A204.1 (cell line): ENCODE measurements around the gene TBL2.
"Not testable (repeated sequence)": the region's sequence is repeated elsewhere in the genome, so short reads cannot be mapped to it uniquely, and the experiment has no call there.

Experiments
- FAIRE-seq: peaks from 2 replicates; lab custom pipeline; 2012; peaks lifted over from hg19 to GRCh38; lab: Jason Lieb, UNC

Gene TBL2

GRCh38 chr7:73533742-73534141 lies 44.6 kb downstream of the TBL2 start:
- FAIRE-seq, result no peak

- no peak for FAIRE-seq
Measured at GRCh38 chr7:73532224-73532623, 46.2 kb downstream of the TBL2 start.

DNA sequence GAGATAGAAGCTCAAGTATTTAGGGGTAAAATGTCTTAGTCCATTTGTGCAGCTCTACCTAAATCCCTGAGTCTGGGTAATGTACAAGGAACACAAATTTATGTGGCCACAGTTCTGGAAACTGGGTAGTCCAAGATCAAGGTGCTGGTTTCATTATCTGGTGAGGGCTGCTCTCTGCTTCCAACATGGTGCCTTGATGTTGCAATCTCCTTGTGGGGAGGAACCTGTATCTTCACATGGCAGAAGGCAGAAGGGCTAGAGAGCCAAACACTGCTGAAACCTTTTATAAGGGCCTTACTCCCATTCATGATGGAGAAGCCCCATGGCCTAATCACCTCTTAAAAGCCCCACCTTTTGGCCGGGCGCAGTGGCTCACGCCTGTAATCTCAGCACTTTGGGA lies 47.6 kb downstream of the TBL2 start:
- FAIRE-seq, result no peak

GRCh38 chr7:73526896-73527821 lies 51.2 kb downstream of the TBL2 start:
- FAIRE-seq, result no peak

DNA sequence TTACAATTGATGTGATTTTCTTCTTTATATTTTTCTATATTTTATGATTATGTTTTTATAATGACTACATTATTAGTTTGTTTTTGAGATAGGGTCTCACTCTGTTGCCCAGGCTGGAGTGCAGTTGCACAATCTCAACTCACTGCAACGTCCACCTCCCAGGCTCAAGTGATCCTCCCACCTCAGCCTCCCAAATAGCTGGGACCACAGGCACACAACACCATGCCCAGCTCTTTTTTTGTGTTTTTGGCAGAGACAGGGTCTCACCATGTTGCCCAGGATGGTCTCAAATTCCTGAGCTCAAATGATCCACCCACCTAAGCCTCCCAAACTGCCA lies 52.3 kb downstream of the TBL2 start:
- FAIRE-seq, result not testable (repeated sequence)

DNA sequence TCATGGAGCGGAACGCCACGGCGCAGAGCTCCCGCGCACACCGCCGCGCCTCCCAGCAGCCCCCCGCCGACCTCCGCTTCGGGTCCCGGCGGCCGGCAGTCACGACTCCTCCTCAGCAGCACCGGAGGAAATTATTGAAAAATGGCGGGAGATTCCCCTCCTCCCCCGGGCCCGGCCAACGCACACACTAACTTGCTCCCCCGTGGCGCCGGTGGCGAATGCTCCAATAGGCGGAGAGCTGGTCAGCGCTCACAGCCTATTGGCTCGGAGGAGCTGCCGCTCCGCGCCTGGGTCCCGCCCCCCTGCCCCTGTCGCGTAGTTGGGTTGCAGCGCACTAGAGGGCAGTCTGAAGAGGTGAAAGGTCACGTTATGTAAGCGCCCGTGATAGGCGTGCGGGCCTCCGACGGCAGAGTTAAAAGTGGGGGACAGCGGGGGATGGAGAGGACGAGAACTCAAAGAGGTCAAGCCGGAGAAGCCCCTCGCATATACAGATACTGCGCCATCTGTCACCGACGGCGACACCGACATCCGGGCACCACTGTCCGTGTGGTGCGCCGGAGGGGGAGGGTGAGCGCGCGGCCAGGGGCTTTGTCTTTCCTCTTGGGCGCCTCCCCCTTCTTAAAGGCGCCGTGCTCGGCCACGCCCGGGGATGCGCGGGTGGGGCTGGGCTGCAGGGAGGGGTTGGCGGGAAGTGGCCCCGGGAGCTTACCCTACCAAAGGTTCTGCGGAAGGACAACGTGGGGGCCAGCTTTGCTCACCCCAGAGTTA lies 56.1 kb downstream of the TBL2 start, which contains the start of gene BAZ1B:
Gene BAZ1B (minus strand): TSS at position 189 of the 768 bp plus-strand sequence. CDS start 360 bp downstream, outside the sequence.
- peak; percentile 90 for FAIRE-seq

- no peak for FAIRE-seq
Measured at GRCh38 chr7:73521636-73522104, 56.7 kb downstream of the TBL2 start.

- FAIRE-seq, result no peak
Measured at GRCh38 chr7:73520673-73521635, 57.4 kb downstream of the TBL2 start.

GRCh38 chr7:73519867-73520672 lies 58.3 kb downstream of the TBL2 start:
- FAIRE-seq, result no peak

GRCh38 chr7:73518470-73518869 lies 59.9 kb downstream of the TBL2 start:
- FAIRE-seq, result no peak
